GM18502 (cell line): Measurements from ENCODE around the gene ARID3B.
"Not testable (repeated sequence)": the region's sequence is repeated elsewhere in the genome, so short reads cannot be mapped to it uniquely, and the experiment has no call there.

ENCODE experiments used
- ATAC-seq: cut with Tn5 transposase; IDR thresholded peaks from one replicate; pipeline ENCODE4 v1.9.1; 2021; ENCODE audit warnings: mild to moderate bottlenecking; ENCODE audit not compliant: unreplicated experiment, poor library complexity

Gene ARID3B

DNA sequence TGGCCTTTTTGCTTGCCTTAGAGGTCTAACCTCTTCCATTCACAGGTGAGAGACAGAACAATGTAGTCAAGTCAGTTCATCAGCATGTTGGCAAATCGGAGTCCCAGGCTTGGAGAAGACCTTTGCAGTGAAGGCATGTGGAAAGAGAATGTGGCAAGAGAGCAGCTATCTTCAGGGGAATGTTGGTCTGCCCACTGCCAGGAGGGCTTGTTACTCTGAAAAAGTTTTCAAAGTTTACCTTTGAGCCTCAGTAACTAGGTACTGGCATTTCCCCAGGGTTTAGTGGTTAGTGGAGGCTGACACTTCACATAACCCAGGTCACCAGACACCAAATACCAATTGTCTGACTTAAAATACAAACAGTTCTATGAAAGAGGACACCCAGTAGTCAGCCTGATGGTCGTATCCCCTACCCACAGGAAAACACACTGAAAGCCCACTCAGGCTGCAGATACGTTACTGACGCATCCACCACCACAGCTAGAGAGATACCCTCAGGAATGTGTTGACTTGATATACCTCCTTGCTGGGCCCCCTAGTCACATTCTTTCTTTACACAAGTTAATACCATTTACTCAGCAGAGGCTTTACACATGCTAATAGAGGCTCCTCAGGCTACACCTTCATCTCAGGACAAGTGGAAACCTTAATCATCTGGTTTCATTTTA, 9.7 kb upstream of the ARID3B start:
- ATAC-seq, result no peak

GRCh38 chr15:74535388-74536084, 5.5 kb upstream of the ARID3B start:
- ATAC-seq, result no peak

DNA sequence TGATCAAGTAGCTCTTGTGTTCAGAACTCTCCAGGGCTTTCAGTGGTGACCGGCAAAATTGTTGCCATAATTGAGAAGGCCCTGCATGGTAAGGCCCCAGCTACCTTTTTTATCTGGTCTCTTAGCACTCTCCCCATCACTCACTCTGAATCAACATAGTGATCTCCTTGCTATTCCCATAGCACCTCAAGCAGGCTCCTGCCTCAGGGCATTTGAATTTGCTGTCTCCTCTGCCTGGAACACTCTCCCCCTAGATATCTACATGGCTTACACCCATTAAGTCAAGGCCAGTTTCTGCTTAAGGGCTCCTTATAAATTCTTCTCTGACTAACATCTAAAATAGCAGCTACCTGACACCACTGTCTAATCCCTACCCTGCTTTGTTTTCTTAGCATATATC, 3.3 kb upstream of the ARID3B start:
- no peak for ATAC-seq

GRCh38 chr15:74539521-74539920, 1.5 kb upstream of the ARID3B start:
- not testable (repeated sequence) for ATAC-seq

DNA sequence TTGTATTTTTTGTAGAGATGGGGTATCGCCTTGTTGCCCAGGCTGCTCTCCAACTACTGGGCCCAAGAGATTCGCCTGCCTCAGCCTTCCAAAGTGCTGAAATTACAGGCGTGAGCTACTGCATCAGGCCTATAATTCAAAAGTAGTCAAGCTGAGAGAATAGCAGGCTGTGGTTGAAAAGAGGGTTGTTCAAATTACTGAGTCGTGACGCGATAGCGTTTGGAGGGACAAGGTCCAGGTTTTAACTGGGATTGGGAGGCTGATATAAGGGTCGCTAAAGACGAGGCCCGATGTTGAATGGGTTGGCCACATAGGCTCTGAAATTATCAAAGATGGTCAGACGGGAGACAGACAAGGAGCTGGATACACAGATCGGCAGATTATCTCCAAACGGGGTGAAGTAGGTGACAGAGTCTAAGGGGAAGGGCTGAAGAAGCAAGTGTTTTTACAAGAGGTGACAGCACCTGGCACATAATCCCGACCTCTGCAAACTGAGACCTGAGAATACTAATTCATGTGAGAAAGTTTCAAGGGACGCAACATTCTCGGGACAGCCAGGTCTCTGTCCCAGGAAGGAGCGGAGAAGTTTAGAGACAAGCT, 759 bp upstream of the ARID3B start:
- no peak for ATAC-seq

DNA sequence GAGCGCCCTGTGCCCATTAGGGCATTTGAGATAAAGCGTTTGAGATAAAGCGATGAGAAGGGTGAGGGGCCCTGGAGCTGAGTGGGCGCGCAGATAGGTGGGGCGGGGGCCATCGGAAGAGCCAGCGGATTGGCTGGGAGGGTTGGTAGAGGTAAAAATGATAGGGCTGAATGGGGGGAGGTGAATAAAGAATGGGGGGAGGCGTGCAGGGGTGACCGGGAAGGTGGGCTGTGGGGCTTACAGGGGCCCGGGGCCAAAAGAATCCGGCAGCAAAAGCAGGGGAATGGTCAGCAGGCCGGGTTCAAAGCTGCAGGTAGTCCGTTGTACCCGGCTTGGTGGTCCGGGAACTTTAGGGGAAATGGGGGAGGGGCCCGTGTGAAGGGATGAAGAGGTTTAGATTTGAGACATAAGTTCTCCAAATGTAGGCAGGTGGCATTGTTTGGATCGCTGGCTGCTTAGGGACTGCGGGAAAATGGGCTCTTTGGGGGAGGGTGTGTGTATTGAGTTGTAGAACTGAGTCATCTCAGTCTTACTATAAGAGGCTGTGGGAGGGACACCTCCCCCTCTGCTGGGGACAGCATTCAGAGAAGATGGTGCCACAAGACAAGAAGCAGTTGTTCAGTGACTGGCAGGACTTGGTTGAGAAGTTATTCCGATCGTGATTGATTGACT, 610 bp downstream of the ARID3B start:
- peak; percentile 44 for ATAC-seq

DNA sequence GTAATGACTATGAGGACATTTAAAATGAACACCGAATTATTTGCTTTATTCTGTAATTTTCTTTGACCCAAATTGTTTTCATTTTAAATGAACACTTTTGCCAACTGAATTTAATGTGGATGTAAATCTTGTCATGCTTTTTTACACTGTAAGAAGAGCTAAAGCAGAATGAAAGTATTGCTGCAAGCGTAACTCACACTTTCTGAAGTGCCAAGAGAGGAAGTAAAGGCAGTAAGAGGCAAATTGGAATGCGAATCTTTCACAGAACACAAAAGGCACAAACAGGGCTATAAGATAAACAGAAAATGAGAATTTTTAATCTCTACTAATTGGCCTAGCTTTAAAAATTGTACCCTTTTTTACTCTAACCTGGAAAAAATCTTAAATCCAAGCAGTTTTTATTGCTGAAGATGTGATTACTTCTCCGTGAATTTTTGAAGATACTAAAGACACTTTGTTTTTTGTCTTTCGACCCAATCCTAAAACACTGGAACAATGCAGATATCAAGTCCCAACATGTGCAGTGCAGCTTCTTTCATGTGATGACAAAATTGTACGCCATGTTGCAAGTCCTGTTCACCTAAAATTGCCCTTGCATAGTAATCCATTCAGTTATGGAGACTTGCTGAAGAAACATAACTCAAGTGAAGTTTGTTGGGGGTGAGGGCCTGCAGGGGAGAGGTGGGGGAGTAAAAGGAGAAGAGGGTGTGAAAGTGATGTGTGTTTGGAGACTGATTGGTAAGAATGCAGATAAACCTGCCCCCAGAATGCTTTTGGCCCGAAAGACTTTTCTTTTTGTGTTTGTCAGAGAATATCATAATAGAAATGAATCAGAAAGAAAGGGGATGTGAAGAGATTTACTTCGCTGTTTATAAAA, 1.4 kb downstream of the ARID3B start:
- ATAC-seq, result no peak

GRCh38 chr15:74543043-74543422, 2.0 kb downstream of the ARID3B start:
- ATAC-seq, result no peak

- no peak for ATAC-seq
Measured at GRCh38 chr15:74543583-74543982, 2.6 kb downstream of the ARID3B start.

GRCh38 chr15:74545086-74545485, 4.1 kb downstream of the ARID3B start:
- no peak for ATAC-seq

- ATAC-seq, result peak; percentile 57
Measured at GRCh38 chr15:74545776-74546656, 5.0 kb downstream of the ARID3B start.

GRCh38 chr15:74547616-74548015, 6.6 kb downstream of the ARID3B start:
- no peak for ATAC-seq

DNA sequence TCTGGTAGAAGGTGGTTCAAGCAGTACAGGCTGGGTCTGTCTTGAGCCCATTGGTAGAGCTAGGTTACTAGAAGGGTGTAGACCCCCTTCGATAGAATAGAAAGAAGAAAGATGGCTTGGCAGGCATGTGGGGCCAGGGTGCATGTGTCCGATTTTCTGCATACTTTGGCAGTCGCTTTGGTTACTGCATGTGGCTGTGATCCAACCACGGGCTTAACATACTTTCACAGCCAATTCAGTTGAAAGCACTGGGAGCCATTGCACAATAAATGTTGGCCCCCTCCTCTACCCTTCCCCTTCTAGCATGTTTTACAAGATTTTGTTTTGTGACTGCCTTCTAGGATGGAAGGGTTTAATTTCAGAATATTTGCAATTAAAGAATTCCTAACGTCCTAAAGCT, 7.2 kb downstream of the ARID3B start:
- no peak for ATAC-seq

DNA sequence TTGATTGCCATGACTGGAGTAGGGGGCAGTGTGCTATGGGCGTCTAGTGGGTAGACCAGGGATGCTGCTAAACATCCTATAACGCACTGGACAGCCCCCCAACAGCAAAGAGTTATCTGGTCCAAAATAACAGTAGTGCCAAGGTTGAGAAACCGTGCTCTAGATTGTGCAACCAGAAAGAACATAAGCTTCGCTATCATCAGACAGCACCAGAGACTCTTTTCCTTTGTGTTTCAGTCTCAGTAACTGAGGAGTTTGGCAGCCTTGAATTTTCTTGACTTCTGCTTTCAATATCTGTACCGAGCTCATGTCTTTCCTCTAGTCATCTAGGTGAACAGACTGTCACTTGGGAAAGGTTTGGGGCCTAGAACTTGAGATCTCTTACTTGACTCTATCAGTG, 8.8 kb downstream of the ARID3B start:
- ATAC-seq, result no peak

GRCh38 chr15:74551714-74552113, 10.7 kb downstream of the ARID3B start:
- no peak for ATAC-seq

- no peak for ATAC-seq
Measured at GRCh38 chr15:74552773-74553441, 11.9 kb downstream of the ARID3B start.

DNA sequence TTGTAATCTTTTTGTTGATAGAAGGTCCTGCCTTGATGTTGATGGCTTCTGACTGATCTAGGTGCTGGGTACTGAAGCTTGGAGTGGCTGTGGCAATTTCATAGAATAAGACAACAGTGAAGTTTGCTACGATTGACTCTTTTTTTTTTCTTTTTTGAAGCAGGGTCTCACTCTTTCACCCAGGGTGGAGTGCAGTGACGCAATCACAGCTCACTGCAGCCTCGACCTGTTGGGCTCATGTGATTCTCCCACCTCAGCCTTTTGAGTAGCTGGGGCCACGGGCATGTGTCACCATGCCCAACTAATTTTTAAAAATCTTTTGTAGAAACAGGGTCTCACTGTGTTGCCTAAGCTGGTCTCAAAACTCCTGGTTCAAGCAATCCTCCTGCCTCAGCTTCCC, 14.2 kb downstream of the ARID3B start:
- ATAC-seq, result no peak

DNA sequence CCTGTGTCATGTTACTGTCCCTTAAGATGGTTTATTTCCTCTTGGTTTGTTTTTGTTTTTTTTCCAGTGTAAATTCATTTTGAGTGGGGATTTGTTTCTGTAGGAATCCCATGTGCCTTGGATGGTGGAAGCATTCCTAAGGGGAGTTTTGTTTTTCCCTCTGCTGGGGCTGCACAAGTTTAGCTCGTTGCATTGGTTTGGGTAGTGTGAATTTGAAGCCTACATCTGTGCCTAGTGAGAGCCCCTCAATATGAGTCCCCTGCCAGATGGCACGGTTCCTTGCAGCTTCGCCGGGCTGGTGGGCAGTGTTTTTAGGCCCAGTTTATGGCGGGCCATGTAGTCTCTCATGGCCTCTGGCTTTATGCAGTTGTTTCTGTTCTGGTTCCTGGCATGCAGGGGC, 17.7 kb downstream of the ARID3B start:
- ATAC-seq, result no peak

DNA sequence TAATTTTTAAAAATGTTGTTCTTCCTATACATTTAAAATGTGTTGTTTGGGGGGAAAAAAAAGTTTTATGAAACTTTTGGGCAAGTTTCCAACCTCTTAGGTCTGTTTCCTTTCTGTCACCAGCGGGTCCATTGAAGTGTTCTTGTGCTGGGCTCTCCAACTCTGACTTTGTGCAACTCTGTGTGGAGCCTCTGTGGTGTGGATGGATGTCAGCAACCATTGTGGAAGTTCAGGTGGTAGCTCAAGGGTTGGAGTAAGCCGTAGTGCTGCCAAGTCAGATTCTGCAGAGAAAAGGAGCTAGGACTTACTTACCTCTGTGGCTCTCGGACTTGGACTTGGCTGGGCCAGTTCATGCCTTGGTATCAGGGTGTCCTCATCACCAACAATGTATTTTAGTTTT, 22.4 kb downstream of the ARID3B start:
- no peak for ATAC-seq
